ENCODE data around the gene ZIC1. TPM values are rescaled to one million over a fixed set of nuclear protein-coding genes. Genes with fewer than 3 reads are reported as not detected.

Gene ZIC1
- total RNA-seq, 1 experiment from 2014 or later = not detected

DNA sequence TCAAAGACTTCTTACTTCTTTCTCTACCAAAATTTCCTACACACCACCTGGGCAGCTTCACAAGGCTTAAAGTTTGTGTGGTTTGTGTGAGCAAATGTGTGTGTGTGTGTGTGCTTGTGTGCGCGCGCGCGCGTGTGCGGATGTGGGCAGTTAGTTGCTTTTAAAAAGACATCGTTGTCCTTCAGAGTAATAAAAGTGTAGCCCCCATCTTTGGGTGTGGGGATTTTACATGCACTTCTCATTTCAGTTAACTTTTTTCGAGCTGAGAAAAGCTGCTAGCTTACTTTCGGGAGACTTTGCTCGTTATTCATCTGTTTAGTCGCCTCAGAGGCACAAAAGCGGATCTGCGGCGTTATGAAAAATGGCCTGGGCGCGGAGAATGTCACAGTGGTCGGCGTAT is 38.8 kb upstream of the ZIC1 start:
- DNase-seq = no peak
- Histone ChIP-seq H2BK5ac (ENCODE audit: insufficient read length, low read length) (no peak overlapping the region), H4K20me1 (ENCODE audit: control insufficient read depth, insufficient read depth, insufficient read length) (no peaks in the 10 kb centered on the region), H2BK20ac (ENCODE audit: low read depth, low read length, poor library complexity, severe bottlenecking) (no peak overlapping the region), H3K4ac (ENCODE audit: low read depth, low read length) (no peak overlapping the region), H3K23me2 (ENCODE audit: insufficient read length, low read depth, low read length, poor library complexity, severe bottlenecking) (no peaks in the 10 kb centered on the region), H3K79me2 (ENCODE audit: insufficient read depth, low read length) (no peaks in the 10 kb centered on the region), H3T11ph (ENCODE audit: low read length) (no peak overlapping the region), H3K56ac (ENCODE audit: insufficient read length, low read depth, low read length) (no peak overlapping the region), H3K18ac (ENCODE audit: insufficient read length, low read depth, low read length) (no peak overlapping the region), H3K4me2 (ENCODE audit: insufficient read depth, insufficient read length, low read length) (no peak overlapping the region), H3K27ac (ENCODE audit: insufficient read length, low read depth, low read length) (no peak overlapping the region), H2BK120ac (ENCODE audit: low read depth, low read length, poor library complexity, severe bottlenecking) (no peak overlapping the region), H3K9ac (ENCODE audit: extremely low read depth, insufficient read length, low read length) (no peak overlapping the region), H3K4me1 (ENCODE audit: insufficient read depth, low read length) (no peaks in the 10 kb centered on the region), H3K9me3 (ENCODE audit: control insufficient read depth, low read depth, low read length) (no peaks in the 10 kb centered on the region), H3K79me1 (ENCODE audit: insufficient read depth, low read depth, low read length, poor library complexity, severe bottlenecking) (no peaks in the 10 kb centered on the region), H3K27me3 (ENCODE audit: insufficient read depth, low read length) (peaks cover 82% of the 10 kb centered on the region), H3K23ac (ENCODE audit: insufficient read length, low read depth, low read length) (no peak overlapping the region), H2AK5ac (ENCODE audit: insufficient read length, low read length) (no peak overlapping the region), H4K8ac (replicated peaks; ENCODE audit: insufficient read length, low read depth, low read length) (no peak overlapping the region), H4K91ac (ENCODE audit: insufficient read length, low read depth, low read length) (no peak overlapping the region), H2AFZ (ENCODE audit: low read length) (no peak overlapping the region), H3K14ac (ENCODE audit: insufficient read depth, low read length) (no peak overlapping the region), H4K5ac (ENCODE audit: insufficient read length, low read depth, low read length) (no peak overlapping the region), H2BK12ac (ENCODE audit: insufficient read length, low read depth, low read length) (no peak overlapping the region), H2BK15ac (ENCODE audit: low read depth, low read length) (no peak overlapping the region)
- no peak overlapping the region for H3K27ac Mint-ChIP-seq
- H3K36me3 Mint-ChIP-seq (ENCODE audit: insufficient read depth in 1 of 3, low read depth in 3 of 3) = no peaks in the 10 kb centered on the region; a peak in 1 of 7 replicates
- TF ChIP-seq, protein P1, sequence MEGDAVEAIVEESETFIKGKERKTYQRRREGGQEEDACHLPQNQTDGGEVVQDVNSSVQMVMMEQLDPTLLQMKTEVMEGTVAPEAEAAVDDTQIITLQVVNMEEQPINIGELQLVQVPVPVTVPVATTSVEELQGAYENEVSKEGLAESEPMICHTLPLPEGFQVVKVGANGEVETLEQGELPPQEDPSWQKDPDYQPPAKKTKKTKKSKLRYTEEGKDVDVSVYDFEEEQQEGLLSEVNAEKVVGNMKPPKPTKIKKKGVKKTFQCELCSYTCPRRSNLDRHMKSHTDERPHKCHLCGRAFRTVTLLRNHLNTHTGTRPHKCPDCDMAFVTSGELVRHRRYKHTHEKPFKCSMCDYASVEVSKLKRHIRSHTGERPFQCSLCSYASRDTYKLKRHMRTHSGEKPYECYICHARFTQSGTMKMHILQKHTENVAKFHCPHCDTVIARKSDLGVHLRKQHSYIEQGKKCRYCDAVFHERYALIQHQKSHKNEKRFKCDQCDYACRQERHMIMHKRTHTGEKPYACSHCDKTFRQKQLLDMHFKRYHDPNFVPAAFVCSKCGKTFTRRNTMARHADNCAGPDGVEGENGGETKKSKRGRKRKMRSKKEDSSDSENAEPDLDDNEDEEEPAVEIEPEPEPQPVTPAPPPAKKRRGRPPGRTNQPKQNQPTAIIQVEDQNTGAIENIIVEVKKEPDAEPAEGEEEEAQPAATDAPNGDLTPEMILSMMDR (conservative IDR thresholded peaks at IDR 0.05) = no peak
- peaks cover 98% of the 10 kb centered on the region for H3K27me3 Mint-ChIP-seq (ENCODE audit: low read depth)
- no peak overlapping the region; a peak in 1 of 5 replicates for H3K4me3 Mint-ChIP-seq
- H3K4me1 Mint-ChIP-seq = peaks cover 24 to 60% of the 10 kb centered on the region in 2 experiments
- WGBS (ENCODE audit: extremely low coverage, insufficient read length, low lambda C conversion rate) = no CpG with 5 or more reads among the region's 19 CpGs
- H3K9me3 Mint-ChIP-seq = peaks cover 0 to 2% of the 10 kb centered on the region in 2 experiments; a peak in 2 of 5 replicates
